ENCODE data around the gene SPNS3. TPM values are rescaled to one million over a fixed set of nuclear protein-coding genes. Genes with fewer than 3 reads are reported as not detected.

SPNS3 gene
- total and polyA plus RNA-seq, 9 of the 15 experiments (the other 6 are each of a cell fraction or from before 2014, with no cell fraction given), result not detected

DNA sequence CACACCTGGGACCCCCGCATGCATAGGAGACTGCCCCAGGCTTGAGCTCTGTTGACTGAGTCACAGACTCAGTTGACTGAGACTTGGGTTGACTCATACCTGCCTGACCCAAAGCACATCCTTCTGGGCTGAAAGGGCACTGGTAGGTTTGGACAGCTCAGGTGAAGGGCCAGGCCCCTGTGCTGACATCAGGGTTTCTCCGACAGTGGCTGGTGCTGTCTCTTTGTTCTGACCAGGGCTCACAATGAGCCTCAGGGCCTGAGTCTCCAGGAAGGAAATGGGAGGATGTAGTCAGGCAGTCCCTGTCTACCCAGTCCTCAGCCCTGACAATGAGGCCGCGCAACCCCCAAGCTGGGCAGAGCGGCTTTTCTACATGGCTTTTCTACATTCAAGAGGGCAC is 71.4 kb downstream of the SPNS3 start (continued):
- TF ChIP-seq, protein P1, sequence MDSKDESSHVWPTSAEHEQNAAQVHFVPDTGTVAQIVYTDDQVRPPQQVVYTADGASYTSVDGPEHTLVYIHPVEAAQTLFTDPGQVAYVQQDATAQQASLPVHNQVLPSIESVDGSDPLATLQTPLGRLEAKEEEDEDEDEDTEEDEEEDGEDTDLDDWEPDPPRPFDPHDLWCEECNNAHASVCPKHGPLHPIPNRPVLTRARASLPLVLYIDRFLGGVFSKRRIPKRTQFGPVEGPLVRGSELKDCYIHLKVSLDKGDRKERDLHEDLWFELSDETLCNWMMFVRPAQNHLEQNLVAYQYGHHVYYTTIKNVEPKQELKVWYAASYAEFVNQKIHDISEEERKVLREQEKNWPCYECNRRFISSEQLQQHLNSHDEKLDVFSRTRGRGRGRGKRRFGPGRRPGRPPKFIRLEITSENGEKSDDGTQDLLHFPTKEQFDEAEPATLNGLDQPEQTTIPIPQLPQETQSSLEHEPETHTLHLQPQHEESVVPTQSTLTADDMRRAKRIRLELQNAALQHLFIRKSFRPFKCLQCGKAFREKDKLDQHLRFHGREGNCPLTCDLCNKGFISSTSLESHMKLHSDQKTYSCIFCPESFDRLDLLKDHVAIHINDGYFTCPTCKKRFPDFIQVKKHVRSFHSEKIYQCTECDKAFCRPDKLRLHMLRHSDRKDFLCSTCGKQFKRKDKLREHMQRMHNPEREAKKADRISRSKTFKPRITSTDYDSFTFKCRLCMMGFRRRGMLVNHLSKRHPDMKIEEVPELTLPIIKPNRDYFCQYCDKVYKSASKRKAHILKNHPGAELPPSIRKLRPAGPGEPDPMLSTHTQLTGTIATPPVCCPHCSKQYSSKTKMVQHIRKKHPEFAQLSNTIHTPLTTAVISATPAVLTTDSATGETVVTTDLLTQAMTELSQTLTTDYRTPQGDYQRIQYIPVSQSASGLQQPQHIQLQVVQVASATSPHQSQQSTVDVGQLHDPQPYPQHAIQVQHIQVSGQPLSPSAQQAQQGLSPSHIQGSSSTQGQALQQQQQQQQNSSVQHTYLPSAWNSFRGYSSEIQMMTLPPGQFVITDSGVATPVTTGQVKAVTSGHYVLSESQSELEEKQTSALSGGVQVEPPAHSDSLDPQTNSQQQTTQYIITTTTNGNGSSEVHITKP (IDR thresholded peaks at IDR 0.05; ENCODE audit: partially characterized antibody), result no peak
- TF ChIP-seq PCBP2 (IDR thresholded peaks at IDR 0.05; ENCODE audit: low read depth, low read length, poor library complexity, severe bottlenecking) (no peak), ZNF274 (IDR thresholded peaks at IDR 0.05; ENCODE audit: borderline replicate concordance, low read depth, low read length) (no peak)

DNA sequence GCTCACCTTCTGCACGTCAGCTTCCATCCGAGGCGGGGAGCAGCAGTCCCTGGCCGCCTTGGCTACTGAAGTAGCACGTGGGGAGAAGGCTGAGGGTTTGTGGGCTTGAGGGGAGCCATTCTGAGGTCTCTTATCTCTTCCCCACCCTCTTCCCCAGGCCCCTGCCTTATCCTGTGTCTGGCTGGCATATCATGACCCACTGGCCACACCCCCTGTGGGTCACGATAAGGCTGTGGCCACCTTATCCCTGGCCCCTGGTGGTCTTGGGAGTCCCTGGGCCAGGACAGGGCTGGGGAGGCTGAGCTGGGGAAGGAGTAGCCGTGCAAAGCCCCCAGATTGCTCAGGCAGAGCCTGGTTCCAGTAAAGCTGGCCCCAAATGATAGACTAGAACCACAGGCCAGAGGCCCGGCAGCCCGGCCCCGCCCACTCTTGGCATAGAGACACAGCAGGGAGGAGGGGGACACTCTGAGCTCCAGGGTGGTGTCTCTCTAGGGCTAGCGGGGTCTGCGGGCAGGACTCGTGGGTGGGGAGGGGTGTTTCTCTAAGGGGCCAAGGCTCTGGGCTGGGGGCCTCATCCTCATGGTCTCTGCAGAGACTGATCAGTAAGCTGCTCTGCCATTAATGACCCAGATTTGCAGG is 72.6 kb downstream of the SPNS3 start:
- no peaks in the 10 kb centered on the region for H3K79me2 ChIP-seq (ENCODE audit: control insufficient read depth, insufficient read depth, low read length)
- peak; percentile 50 for ATAC-seq
- H3K27ac ChIP-seq (ENCODE audit: extremely low read depth, low read depth, low read length), result no peak overlapping the region
- H2AFZ ChIP-seq (ENCODE audit: low read depth, low read length), result no peak overlapping the region
- H3K36me3 ChIP-seq (ENCODE audit: control insufficient read depth, insufficient read depth, low read length), result no peaks in the 10 kb centered on the region
- no peaks in the 10 kb centered on the region for H3K9me1 ChIP-seq (ENCODE audit: control insufficient read depth, insufficient read depth, low read length)
- peak; percentile 45 to 58 (median 48) for DNase-seq (ENCODE audit: extremely low read depth in 1 of 4, low spot score in 3 of 4)
- peaks cover 5 to 18% of the 10 kb centered on the region in 2 experiments; a peak in 4 of 5 replicates for H3K4me1 ChIP-seq (replicated peaks in 1 of 2; ENCODE audit: control insufficient read depth in 2 of 2, insufficient read depth in 2 of 2, low read length in 2 of 2)
- in situ Hi-C loops (cut with MboI) (no loop called here), intact Hi-C loops (cut with micrococcal nuclease) (no loop called here)
- H3K4me2 ChIP-seq (ENCODE audit: insufficient read depth, low read length), result no peak overlapping the region
- no TSS peak for BruUV-seq (replicated peaks)
- H3K9me3 ChIP-seq (replicated peaks; ENCODE audit: control insufficient read depth, insufficient read depth, low read depth, low read length), result no peaks in the 10 kb centered on the region
- no peak overlapping the region for H3K4me3 ChIP-seq
- FAIRE-seq, result no peak
- ChIA-PET POLR2A (interaction anchor here (0.7 to 1.3 kb wide), 2 partner anchors 10 to 17 kb away, joined by 3 read pairs; no protein-coding TSS in a partner anchor), CTCF (ENCODE audit: low intra/inter-chr PET ratio) (no interaction called here)
- peaks cover 0 to 67% of the 10 kb centered on the region in 2 experiments; a peak in 2 of 5 replicates for H3K27me3 ChIP-seq (ENCODE audit: control insufficient read depth in 2 of 2, insufficient read depth in 2 of 2, low read length in 2 of 2)
- H3K9ac ChIP-seq (ENCODE audit: insufficient read depth in 1 of 2, low read depth in 2 of 2, low read length in 2 of 2), result peak overlapping the region in 1 of 2 experiments; percentile 52; a peak in 1 of 4 replicates
- WGBS (ENCODE audit: insufficient coverage, low coverage, missing lambda C conversion rate), result 2% methylated on average over 9 of the region's 13 CpGs
- H4K20me1 ChIP-seq (replicated peaks; ENCODE audit: control insufficient read depth, insufficient read depth, low read length), result peaks cover 5% of the 10 kb centered on the region; the same call in 1 of the 2 replicates
- TF ChIP-seq ZNF695 (CRISPR knock-in tag; IDR thresholded peaks at IDR 0.05), result no peak
- TF ChIP-seq CBFA2T2 (conservative IDR thresholded peaks at IDR 0.05), result peak; percentile 52; the same call in 1 of the 2 replicates
- TF ChIP-seq NFIX (CRISPR knock-in tag; IDR thresholded peaks at IDR 0.05; ENCODE audit: low read depth), result no peak
- TF ChIP-seq TCF3 (CRISPR knock-in tag; IDR thresholded peaks at IDR 0.05), result peak; percentile 58
- TF ChIP-seq, protein P2, sequence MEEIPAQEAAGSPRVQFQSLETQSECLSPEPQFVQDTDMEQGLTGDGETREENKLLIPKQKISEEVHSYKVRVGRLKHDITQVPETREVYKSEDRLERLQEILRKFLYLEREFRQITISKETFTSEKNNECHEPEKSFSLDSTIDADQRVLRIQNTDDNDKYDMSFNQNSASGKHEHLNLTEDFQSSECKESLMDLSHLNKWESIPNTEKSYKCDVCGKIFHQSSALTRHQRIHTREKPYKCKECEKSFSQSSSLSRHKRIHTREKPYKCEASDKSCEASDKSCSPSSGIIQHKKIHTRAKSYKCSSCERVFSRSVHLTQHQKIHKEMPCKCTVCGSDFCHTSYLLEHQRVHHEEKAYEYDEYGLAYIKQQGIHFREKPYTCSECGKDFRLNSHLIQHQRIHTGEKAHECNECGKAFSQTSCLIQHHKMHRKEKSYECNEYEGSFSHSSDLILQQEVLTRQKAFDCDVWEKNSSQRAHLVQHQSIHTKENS (CRISPR knock-in tag; IDR thresholded peaks at IDR 0.05), result no peak
- no peak for TF ChIP-seq ELF1 (tag; IDR thresholded peaks at IDR 0.05)
- no peak for TF ChIP-seq ETV6 (IDR thresholded peaks at IDR 0.05; ENCODE audit: borderline replicate concordance in 1 of 2, low read depth in 2 of 2, low read length in 1 of 2)
- TF ChIP-seq ETV6 (CRISPR knock-in tag; IDR thresholded peaks at IDR 0.05; ENCODE audit: borderline replicate concordance), result no peak
- no peak for TF ChIP-seq KDM2B (CRISPR knock-in tag; IDR thresholded peaks at IDR 0.05)
- TF ChIP-seq PTBP1 (IDR thresholded peaks at IDR 0.05; ENCODE audit: low read depth, low read length), result no peak
- no peak for TF ChIP-seq HMG20A (CRISPR knock-in tag; conservative IDR thresholded peaks at IDR 0.05)
- TF ChIP-seq TEAD4 (IDR thresholded peaks at IDR 0.05; ENCODE audit: low read length), result 0 out of 2 replicates have a peak, but pooled peaks have one; percentile 29
- no peak for TF ChIP-seq TEAD4 (CRISPR knock-in tag; IDR thresholded peaks at IDR 0.05; ENCODE audit: borderline replicate concordance)
- no peak for TF ChIP-seq ZBTB7A (IDR thresholded peaks at IDR 0.05; ENCODE audit: borderline replicate concordance, control insufficient read depth, low read depth, low read length)

All from K562 (cell line).